Immature natural killer cell (primary cell): ENCODE data around the gene ADAMTSL2. TPM values are rescaled to one million over a fixed set of nuclear protein-coding genes. Genes with fewer than 3 reads are reported as not detected.

Experiments
- DNase-seq, 3 donors: peaks; one replicate each; pipeline ENCODE4 v3.0.0; 2022; ENCODE audit warnings: mixed read lengths in 1 of 3
- H3K27ac Mint-ChIP-seq, 6 donors: one replicate each; pipeline ENCODE4 v1.8.0; 2020; ENCODE audit warnings: mixed read lengths in 6 of 6, mild to moderate bottlenecking in 5 of 6, inconsistent platforms in 4 of 6, moderate library complexity in 3 of 6
- H3K27me3 Mint-ChIP-seq, 3 donors: one replicate each; pipeline ENCODE4 v1.8.0; 2020 to 2021; ENCODE audit warnings: low read depth in 3 of 3, mild to moderate bottlenecking in 3 of 3, mixed read lengths in 3 of 3, moderate library complexity in 3 of 3, inconsistent platforms in 1 of 3
- H3K36me3 Mint-ChIP-seq, 3 donors: one replicate each; pipeline ENCODE4 v1.8.0; 2020; ENCODE audit warnings: mixed read lengths in 3 of 3, inconsistent platforms in 2 of 3, mild to moderate bottlenecking in 2 of 3
- H3K4me1 Mint-ChIP-seq, 2 donors: one replicate each; pipeline ENCODE4 v1.8.0; 2020; ENCODE audit warnings: inconsistent platforms in 2 of 2, mild to moderate bottlenecking in 2 of 2, mixed read lengths in 2 of 2, moderate library complexity in 1 of 2
- H3K4me3 Mint-ChIP-seq, 5 donors: one replicate each; pipeline ENCODE4 v1.8.0; 2020; ENCODE audit warnings: mild to moderate bottlenecking in 5 of 5, mixed read lengths in 5 of 5, inconsistent platforms in 3 of 5, moderate library complexity in 3 of 5
- H3K9me3 Mint-ChIP-seq, 6 donors: one replicate each; pipeline ENCODE4 v1.8.0; 2020; ENCODE audit warnings: mild to moderate bottlenecking in 6 of 6, mixed read lengths in 6 of 6, inconsistent platforms in 4 of 6, moderate library complexity in 3 of 6
- polyA plus RNA-seq, 3 donors: library from polyadenylated mRNA; unstranded; fragments of 300-500 nt; fragmentation: Illumina TruSeq; gene quantifications; one replicate each; pipeline ENCODE4 v1.2.3, GENCODE V29; 2021

The ADAMTSL2 gene
- polyA plus RNA-seq, 3 donors from 2014 or later, result not detected

- no peak overlapping the region for H3K4me3 Mint-ChIP-seq
- no peaks in the 10 kb centered on the region for H3K9me3 Mint-ChIP-seq
- H3K27me3 Mint-ChIP-seq, result peaks cover 0 to 2% (median under 1%) of the 10 kb centered on the region in 3 donors
- no peak overlapping the region for H3K27ac Mint-ChIP-seq
- H3K36me3 Mint-ChIP-seq, result no peaks in the 10 kb centered on the region
- no peak for DNase-seq
- H3K4me1 Mint-ChIP-seq, result no peaks in the 10 kb centered on the region
These were observed 16.3 kb upstream of the ADAMTSL2 start for GRCh38 chr9:133518200-133518599.

- no peak for DNase-seq
- H3K27ac Mint-ChIP-seq, result no peak overlapping the region
- peaks cover 1 to 3% (median 2%) of the 10 kb centered on the region in 3 donors for H3K27me3 Mint-ChIP-seq
- H3K9me3 Mint-ChIP-seq, result no peaks in the 10 kb centered on the region
- H3K36me3 Mint-ChIP-seq, result no peaks in the 10 kb centered on the region
- no peak overlapping the region for H3K4me3 Mint-ChIP-seq
- no peaks in the 10 kb centered on the region for H3K4me1 Mint-ChIP-seq
These were observed 15.6 kb upstream of the ADAMTSL2 start for GRCh38 chr9:133518706-133519449.

GRCh38 chr9:133519693-133520092 lies 14.8 kb upstream of the ADAMTSL2 start:
- Mint-ChIP-seq H3K9me3 (no peaks in the 10 kb centered on the region), H3K4me1 (no peaks in the 10 kb centered on the region), H3K27me3 (peaks cover 1 to 3% (median 2%) of the 10 kb centered on the region in 3 donors), H3K27ac (no peak overlapping the region), H3K4me3 (no peak overlapping the region), H3K36me3 (no peaks in the 10 kb centered on the region)
- no peak for DNase-seq

GRCh38 chr9:133520121-133520835 lies 14.2 kb upstream of the ADAMTSL2 start:
- no peak overlapping the region for H3K4me3 Mint-ChIP-seq
- no peak overlapping the region for H3K27ac Mint-ChIP-seq
- no peaks in the 10 kb centered on the region for H3K9me3 Mint-ChIP-seq
- DNase-seq, result no peak
- peaks cover 1 to 3% (median 2%) of the 10 kb centered on the region in 3 donors for H3K27me3 Mint-ChIP-seq
- no peaks in the 10 kb centered on the region for H3K4me1 Mint-ChIP-seq
- H3K36me3 Mint-ChIP-seq, result no peaks in the 10 kb centered on the region

- no peaks in the 10 kb centered on the region for H3K4me1 Mint-ChIP-seq
- H3K9me3 Mint-ChIP-seq, result no peaks in the 10 kb centered on the region
- peaks cover 1 to 5% (median 2%) of the 10 kb centered on the region in 3 donors for H3K27me3 Mint-ChIP-seq
- H3K36me3 Mint-ChIP-seq, result no peaks in the 10 kb centered on the region
- H3K27ac Mint-ChIP-seq, result no peak overlapping the region
- H3K4me3 Mint-ChIP-seq, result no peak overlapping the region
- DNase-seq, result no peak
These were observed 13.1 kb upstream of the ADAMTSL2 start for GRCh38 chr9:133521122-133522072.

- H3K27ac Mint-ChIP-seq, result no peak overlapping the region
- no peak for DNase-seq
These were observed 12.2 kb upstream of the ADAMTSL2 start for GRCh38 chr9:133522073-133522910.

GRCh38 chr9:133523106-133523505 lies 11.4 kb upstream of the ADAMTSL2 start:
- no peaks in the 10 kb centered on the region for H3K36me3 Mint-ChIP-seq
- no peak for DNase-seq
- no peak overlapping the region for H3K27ac Mint-ChIP-seq
- no peaks in the 10 kb centered on the region for H3K4me1 Mint-ChIP-seq
- no peaks in the 10 kb centered on the region for H3K9me3 Mint-ChIP-seq
- no peak overlapping the region for H3K4me3 Mint-ChIP-seq
- peaks cover 1 to 5% (median 2%) of the 10 kb centered on the region in 3 donors for H3K27me3 Mint-ChIP-seq

More at GRCh38 chr9:133522073-133522910, 12.2 kb upstream of the ADAMTSL2 start:
- H3K9me3 Mint-ChIP-seq, result no peaks in the 10 kb centered on the region
- H3K4me1 Mint-ChIP-seq, result no peaks in the 10 kb centered on the region
- H3K27me3 Mint-ChIP-seq, result peaks cover 1 to 5% (median 2%) of the 10 kb centered on the region in 3 donors
- H3K4me3 Mint-ChIP-seq, result no peak overlapping the region
- no peaks in the 10 kb centered on the region for H3K36me3 Mint-ChIP-seq

GRCh38 chr9:133524146-133524545 lies 10.4 kb upstream of the ADAMTSL2 start:
- no peaks in the 10 kb centered on the region for H3K4me1 Mint-ChIP-seq
- H3K9me3 Mint-ChIP-seq, result no peaks in the 10 kb centered on the region
- no peaks in the 10 kb centered on the region for H3K36me3 Mint-ChIP-seq
- H3K27ac Mint-ChIP-seq, result no peak overlapping the region
- no peak overlapping the region for H3K4me3 Mint-ChIP-seq
- peaks cover 1 to 5% (median 3%) of the 10 kb centered on the region in 3 donors for H3K27me3 Mint-ChIP-seq
- DNase-seq, result no peak

GRCh38 chr9:133524679-133525228 lies 9.8 kb upstream of the ADAMTSL2 start, which contains the start of gene MYMK:
Gene MYMK (minus strand): TSS chr9:133524959. CDS start chr9:133524844, 115 bp downstream.
- Mint-ChIP-seq H3K36me3 (no peaks in the 10 kb centered on the region), H3K27ac (peak within 1 kb of the TSS in 1 of 6 donors; percentile 24), H3K27me3 (peaks cover 1 to 5% (median 3%) of the 10 kb centered on the region in 3 donors), H3K4me1 (no peaks in the 10 kb centered on the region), H3K4me3 (no peak within 1 kb of the TSS), H3K9me3 (no peaks in the 10 kb centered on the region)
- no peak for DNase-seq

- no peak overlapping the region for H3K27ac Mint-ChIP-seq
- H3K4me3 Mint-ChIP-seq, result no peak overlapping the region
- no peaks in the 10 kb centered on the region for H3K36me3 Mint-ChIP-seq
- no peak for DNase-seq
- H3K9me3 Mint-ChIP-seq, result no peaks in the 10 kb centered on the region
- H3K4me1 Mint-ChIP-seq, result no peaks in the 10 kb centered on the region
- peaks cover 1 to 5% (median 3%) of the 10 kb centered on the region in 3 donors for H3K27me3 Mint-ChIP-seq
These were observed 8.8 kb upstream of the ADAMTSL2 start for GRCh38 chr9:133525677-133526076.

- Mint-ChIP-seq H3K4me1 (no peaks in the 10 kb centered on the region), H3K9me3 (no peaks in the 10 kb centered on the region), H3K27ac (no peak overlapping the region), H3K4me3 (no peak overlapping the region), H3K27me3 (peaks cover 1 to 6% (median 1%) of the 10 kb centered on the region in 3 donors), H3K36me3 (no peaks in the 10 kb centered on the region)
- DNase-seq, result no peak
These were observed 7.7 kb upstream of the ADAMTSL2 start for GRCh38 chr9:133526721-133527321.

GRCh38 chr9:133527444-133527920 lies 7.0 kb upstream of the ADAMTSL2 start:
- Mint-ChIP-seq H3K27me3 (peaks cover 1 to 8% (median 1%) of the 10 kb centered on the region in 3 donors), H3K4me3 (no peak overlapping the region), H3K27ac (no peak overlapping the region), H3K4me1 (no peaks in the 10 kb centered on the region), H3K9me3 (no peaks in the 10 kb centered on the region), H3K36me3 (no peaks in the 10 kb centered on the region)
- no peak for DNase-seq
